HUES6 (cell line): Measurements from ENCODE around the gene HOXB4.

ENCODE experiments used
- H3K27ac ChIP-seq: 2 replicates; pipeline ENCODE4 v1.7.0; 2013; ENCODE audit warnings: low read depth, mild to moderate bottlenecking, low read length, inconsistent platforms
- H3K27me3 ChIP-seq: 2 replicates; pipeline ENCODE4 v1.6.1; 2013; ENCODE audit warnings: low read length; ENCODE audit not compliant: control insufficient read depth, insufficient read depth
- H3K36me3 ChIP-seq: 2 replicates; pipeline ENCODE4 v1.6.1; 2013; ENCODE audit warnings: low read length; ENCODE audit not compliant: control insufficient read depth, insufficient read depth
- H3K4me1 ChIP-seq: 2 replicates; pipeline ENCODE4 v1.6.1; 2013; ENCODE audit warnings: low read length; ENCODE audit not compliant: control insufficient read depth, insufficient read depth
- H3K4me3 ChIP-seq: 2 replicates; pipeline ENCODE4 v1.5.1; 2013; ENCODE audit warnings: low read depth, low read length
- H3K9ac ChIP-seq: one replicate; pipeline ENCODE4 v1.6.1; 2013; ENCODE audit warnings: mild to moderate bottlenecking, low read length
- H3K9me3 ChIP-seq: 2 replicates; pipeline ENCODE4 v1.6.1; 2013; ENCODE audit warnings: low read depth, low read length; ENCODE audit not compliant: control insufficient read depth, insufficient read depth

HOXB4 gene

DNA sequence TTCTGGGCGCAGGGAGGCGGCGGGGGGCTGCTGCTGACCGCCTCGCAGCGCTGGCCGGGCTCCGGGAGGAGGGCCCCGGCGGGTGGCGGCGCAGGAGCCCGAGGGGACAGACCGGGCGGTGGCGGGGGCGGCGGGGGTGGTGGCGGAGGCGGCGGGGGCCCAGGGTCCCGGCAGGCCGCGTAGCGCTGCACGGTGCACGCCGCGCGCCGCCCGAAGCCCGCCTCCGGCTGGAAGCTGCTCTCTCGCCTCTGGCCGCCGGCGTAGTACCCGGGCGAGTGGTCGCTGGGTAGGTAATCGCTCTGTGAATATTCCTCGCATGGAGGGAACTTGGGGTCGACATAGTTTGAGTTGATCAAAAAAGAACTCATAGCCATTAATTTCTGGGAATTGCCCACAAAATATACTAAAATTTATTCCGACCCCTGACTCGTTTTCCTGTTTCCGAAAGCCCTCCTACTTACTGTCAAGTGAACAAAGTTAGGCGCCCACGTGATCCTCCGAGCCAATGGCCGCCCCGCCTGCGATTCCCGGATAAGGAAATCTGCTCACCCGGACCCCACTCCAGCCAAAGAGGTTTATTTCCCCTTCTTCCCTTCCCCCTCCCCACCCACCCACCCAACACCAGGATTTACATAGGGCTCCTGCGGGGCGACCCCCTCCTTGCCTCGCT is at the start of gene HOXB4:
TSS of gene HOXB4 (minus strand) at position 405 of the 670 bp plus-strand sequence. CDS start at position 374, 31 bp downstream.
- peaks cover 100% of the 10 kb centered on the region for H3K27me3 ChIP-seq
- H3K36me3 ChIP-seq = no peaks in the 10 kb centered on the region
- peak within 1 kb of the TSS; percentile 60 for H3K4me3 ChIP-seq
- no peak within 1 kb of the TSS; the same call in 1 of the 2 replicates for H3K27ac ChIP-seq
- peaks cover 38% of the 10 kb centered on the region; the same call in 1 of the 2 replicates for H3K4me1 ChIP-seq
- no peaks in the 10 kb centered on the region for H3K9me3 ChIP-seq
- peak within 1 kb of the TSS; percentile 91 for H3K9ac ChIP-seq

DNA sequence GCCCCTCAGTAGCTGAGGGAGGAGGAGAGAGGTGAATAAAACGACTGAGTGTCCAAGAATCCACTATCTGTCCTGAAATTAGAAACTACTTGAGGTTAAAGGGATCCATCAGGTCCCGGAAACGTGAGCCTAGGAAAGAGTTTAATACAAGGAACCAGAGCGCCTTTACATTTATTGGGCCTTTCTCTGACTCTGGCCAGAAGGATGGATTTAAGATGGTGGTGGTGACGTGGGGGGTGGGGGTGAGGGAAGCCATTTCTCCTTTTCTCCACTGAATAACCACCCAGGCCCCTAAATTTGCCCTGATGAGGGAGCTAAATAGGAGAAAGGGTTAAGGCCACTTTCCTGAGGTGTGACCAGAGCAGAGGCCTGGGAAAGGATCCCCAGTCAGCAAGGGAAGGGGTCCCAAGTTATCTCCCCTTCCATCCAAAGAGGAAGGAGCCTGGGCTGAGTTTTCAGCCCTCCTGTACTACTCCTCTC is 49.0 kb upstream of the HOXB4 start:
- Histone ChIP-seq H3K27ac (no peak overlapping the region), H3K9ac (peak overlapping the region; percentile 76), H3K27me3 (peaks cover 100% of the 10 kb centered on the region), H3K36me3 (no peaks in the 10 kb centered on the region), H3K4me3 (peak overlapping the region; percentile 58), H3K9me3 (no peaks in the 10 kb centered on the region), H3K4me1 (peaks cover 7% of the 10 kb centered on the region; the same call in 1 of the 2 replicates)

DNA sequence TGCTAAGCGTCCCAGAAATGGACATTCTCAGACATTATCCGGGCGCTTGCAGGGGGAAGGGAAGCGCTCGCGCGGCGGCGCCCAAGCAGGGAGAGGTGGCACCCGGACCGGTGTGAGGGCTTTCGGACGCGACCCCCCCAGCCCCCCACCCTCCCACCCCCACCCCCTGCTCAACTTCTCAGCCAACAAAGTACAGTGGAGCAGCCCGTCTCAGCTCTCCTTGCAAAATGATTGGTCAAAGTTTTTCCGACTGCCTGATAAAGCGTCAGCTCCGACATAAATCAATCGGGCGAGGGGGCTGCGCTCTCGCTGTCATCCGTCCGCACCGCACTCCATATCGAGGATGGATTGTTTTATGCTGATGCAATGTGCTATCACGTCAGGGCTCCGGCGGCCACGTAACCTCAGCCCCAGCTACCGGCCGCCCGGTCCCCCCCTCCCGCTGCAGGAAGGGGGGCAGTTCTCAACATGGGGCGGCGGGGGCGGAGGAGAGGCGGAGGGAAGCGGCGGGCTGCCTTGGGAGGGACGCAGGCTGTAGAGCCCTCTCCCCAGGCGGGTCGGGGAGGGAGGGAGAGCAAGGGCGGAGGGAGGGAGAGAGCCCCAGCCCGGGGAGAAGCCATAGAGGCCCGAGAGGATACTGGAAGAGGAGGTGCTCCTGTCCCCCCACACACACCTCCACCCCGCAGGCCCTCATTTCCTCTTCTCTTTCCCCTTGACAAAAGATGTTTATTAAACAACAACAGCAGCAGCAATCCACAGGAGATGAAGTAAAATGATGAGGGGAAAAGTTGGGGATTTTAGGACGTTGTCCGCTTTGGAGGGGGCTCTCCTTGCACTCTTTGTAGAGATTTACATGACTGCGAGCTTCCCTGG is 48.3 kb upstream of the HOXB4 start, which contains the start of gene HOXB9:
TSS of gene HOXB9 (minus strand) at position 114 of the 873 bp plus-strand sequence. CDS start at position 25, 89 bp downstream.
- Histone ChIP-seq H3K36me3 (no peaks in the 10 kb centered on the region), H3K27ac (peak within 1 kb of the TSS; percentile 29; the same call in 1 of the 2 replicates), H3K9me3 (no peaks in the 10 kb centered on the region), H3K4me1 (peaks cover 7% of the 10 kb centered on the region; the same call in 1 of the 2 replicates), H3K9ac (peak within 1 kb of the TSS; percentile 83), H3K4me3 (peak within 1 kb of the TSS; percentile 58), H3K27me3 (peaks cover 100% of the 10 kb centered on the region)

DNA sequence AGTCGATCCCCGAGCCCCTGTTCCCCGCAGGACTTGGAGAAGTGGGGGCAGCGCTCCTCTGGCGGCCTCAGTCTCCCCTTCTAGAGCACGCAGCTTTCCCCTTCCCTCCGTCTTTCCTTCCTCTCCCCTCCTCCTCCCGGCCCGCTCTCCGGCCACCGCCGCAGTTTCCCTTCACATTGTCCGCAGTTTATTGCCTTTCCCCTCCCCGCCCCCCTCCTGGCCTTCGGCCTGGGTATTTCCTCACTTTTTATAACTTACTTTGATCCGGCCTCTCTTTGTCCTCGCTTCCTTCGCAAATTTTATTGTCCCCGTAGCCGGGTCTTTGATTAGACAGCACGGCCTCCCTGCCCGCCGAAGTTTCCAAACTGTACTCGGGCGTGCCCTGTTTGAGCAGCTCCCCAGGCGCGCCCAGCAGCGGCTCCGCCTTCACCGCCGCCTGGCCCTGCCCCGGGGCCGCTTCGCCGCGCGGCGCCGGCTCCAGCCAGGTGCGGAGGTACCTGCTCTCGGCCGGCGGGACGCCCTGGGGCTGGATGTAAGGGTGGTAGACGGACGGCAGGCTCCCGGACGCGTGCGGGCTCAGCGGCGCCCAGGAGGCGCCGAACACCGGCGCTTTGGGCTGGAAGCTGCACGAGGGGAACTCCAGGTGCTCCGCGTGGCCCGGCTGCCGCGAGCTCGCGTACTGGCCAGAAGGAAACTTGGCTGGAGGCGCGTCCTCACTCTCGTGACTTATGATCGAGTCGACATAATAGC is 47.5 kb upstream of the HOXB4 start:
- Histone ChIP-seq H3K4me1 (peaks cover 7% of the 10 kb centered on the region; the same call in 1 of the 2 replicates), H3K9me3 (no peaks in the 10 kb centered on the region), H3K9ac (peak overlapping the region; percentile 83), H3K27ac (peak overlapping the region; percentile 29; the same call in 1 of the 2 replicates), H3K27me3 (peaks cover 100% of the 10 kb centered on the region), H3K36me3 (no peaks in the 10 kb centered on the region), H3K4me3 (peak overlapping the region; percentile 58)

GRCh38 chr17:48624544-48625494 is 46.7 kb upstream of the HOXB4 start:
- H3K4me3 ChIP-seq = peak overlapping the region; percentile 58
- peaks cover 15% of the 10 kb centered on the region; the same call in 1 of the 2 replicates for H3K4me1 ChIP-seq
- peaks cover 100% of the 10 kb centered on the region for H3K27me3 ChIP-seq
- H3K9me3 ChIP-seq = no peaks in the 10 kb centered on the region
- H3K9ac ChIP-seq = peak overlapping the region; percentile 83
- H3K27ac ChIP-seq = no peak overlapping the region
- H3K36me3 ChIP-seq = no peaks in the 10 kb centered on the region

DNA sequence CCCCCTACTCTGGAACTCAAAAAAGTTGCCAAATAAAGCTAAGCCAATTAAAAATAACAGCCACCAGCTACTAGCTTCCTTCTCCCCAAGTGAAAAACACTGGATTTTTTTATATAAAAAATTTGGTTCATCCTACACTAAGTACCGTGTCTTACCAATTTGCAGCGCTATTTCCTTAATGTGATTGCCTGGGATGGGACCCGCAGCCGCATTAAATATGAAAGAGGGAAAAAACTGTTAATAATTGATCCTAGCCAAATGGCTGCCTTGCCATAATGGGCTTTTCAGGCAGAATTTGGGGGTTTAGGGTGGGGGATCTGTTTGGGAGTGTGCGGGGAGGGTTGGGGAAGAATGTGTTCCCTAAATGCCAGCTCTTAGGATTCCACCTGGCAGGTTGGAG is 46.0 kb upstream of the HOXB4 start:
- H3K9ac ChIP-seq = peak overlapping the region; percentile 83
- H3K9me3 ChIP-seq = no peaks in the 10 kb centered on the region
- H3K36me3 ChIP-seq = no peaks in the 10 kb centered on the region
- peak overlapping the region; percentile 58; the same call in 1 of the 2 replicates for H3K4me3 ChIP-seq
- H3K27ac ChIP-seq = no peak overlapping the region
- H3K27me3 ChIP-seq = peaks cover 100% of the 10 kb centered on the region
- peaks cover 17% of the 10 kb centered on the region; the same call in 1 of the 2 replicates for H3K4me1 ChIP-seq

GRCh38 chr17:48623583-48623982 is 45.4 kb upstream of the HOXB4 start:
- Histone ChIP-seq H3K9ac (peak overlapping the region; percentile 83), H3K27ac (no peak overlapping the region), H3K9me3 (no peaks in the 10 kb centered on the region), H3K36me3 (no peaks in the 10 kb centered on the region), H3K27me3 (peaks cover 100% of the 10 kb centered on the region), H3K4me3 (peak overlapping the region; percentile 58), H3K4me1 (peaks cover 17% of the 10 kb centered on the region; the same call in 1 of the 2 replicates)

GRCh38 chr17:48622857-48623256 is 44.7 kb upstream of the HOXB4 start:
- peak overlapping the region; percentile 83 for H3K9ac ChIP-seq
- H3K36me3 ChIP-seq = no peaks in the 10 kb centered on the region
- peaks cover 20% of the 10 kb centered on the region; the same call in 1 of the 2 replicates for H3K4me1 ChIP-seq
- H3K27me3 ChIP-seq = peaks cover 100% of the 10 kb centered on the region
- peak overlapping the region; percentile 58; the same call in 1 of the 2 replicates for H3K4me3 ChIP-seq
- H3K9me3 ChIP-seq = no peaks in the 10 kb centered on the region
- H3K27ac ChIP-seq = no peak overlapping the region

DNA sequence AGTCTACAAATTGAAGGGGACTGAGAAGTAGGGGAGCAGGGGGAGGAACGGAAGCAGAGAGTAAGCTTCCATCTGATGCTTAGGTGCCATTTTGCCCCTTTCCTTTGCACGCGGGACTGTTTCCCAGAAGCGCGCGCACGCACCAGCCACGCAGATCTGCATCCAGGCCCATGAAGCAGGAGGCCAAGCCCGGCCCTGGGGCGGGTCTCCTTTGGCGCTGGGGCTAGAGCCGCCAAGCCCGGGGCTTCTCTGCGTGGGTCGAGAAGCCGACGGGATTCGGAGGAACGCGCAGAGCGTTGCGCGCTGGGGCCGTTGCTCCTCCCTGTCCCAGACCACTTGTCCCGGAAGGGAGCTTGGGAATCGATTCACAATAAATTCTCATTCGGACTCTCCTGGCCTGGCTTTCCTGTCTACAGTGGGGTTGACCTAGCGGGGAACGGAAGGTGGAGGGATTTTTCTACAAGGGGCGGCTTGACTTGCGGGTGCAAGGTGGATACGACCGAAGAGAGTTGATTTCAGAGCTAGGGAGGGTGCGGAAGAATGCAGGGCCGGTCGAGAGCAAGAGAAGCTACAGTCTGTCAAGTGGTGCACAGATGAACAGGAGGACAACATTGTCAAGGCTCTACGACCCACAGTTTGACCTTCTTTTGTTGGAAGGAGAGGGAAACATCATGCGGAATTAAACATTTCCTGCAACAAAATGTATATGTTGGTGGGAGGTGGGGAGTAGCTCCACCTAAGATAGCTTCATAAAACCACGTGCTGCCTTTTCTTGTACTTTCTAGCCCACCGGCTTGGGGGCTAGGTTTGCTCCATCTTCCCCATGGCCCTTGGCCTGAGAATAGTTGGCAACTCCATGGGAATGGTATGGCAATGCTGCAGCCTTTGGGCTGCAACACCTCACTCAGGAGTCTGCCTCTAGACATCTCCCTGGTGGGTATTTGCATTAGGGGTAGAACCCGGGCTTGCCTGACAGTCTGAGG is 43.6 kb upstream of the HOXB4 start:
- H3K27me3 ChIP-seq = peaks cover 100% of the 10 kb centered on the region
- H3K4me3 ChIP-seq = peak overlapping the region; percentile 19; the same call in 1 of the 2 replicates

More for the DNA sequence above, 43.6 kb upstream of the HOXB4 start:
- H3K36me3 ChIP-seq = no peaks in the 10 kb centered on the region
- no peaks in the 10 kb centered on the region for H3K9me3 ChIP-seq
- H3K4me1 ChIP-seq = peaks cover 14% of the 10 kb centered on the region; the same call in 1 of the 2 replicates
- peak overlapping the region; percentile 83 for H3K9ac ChIP-seq
- no peak overlapping the region for H3K27ac ChIP-seq
